ENCODE results near the gene TMEM132A. TPM values are rescaled to one million over a fixed set of nuclear protein-coding genes. Genes with fewer than 3 reads are reported as not detected.

Gene TMEM132A
- total and polyA plus RNA-seq, 10 of the 15 experiments (the other 5 are each of a cell fraction or from before 2014, with no cell fraction given) = 0.16 to 25.0 (median 4.3) TPM

- peak; percentile 65 to 81; a peak in 3 of 4 replicates for TF ChIP-seq IKZF2 (IDR thresholded peaks at IDR 0.05)
- TF ChIP-seq NR2F1 (conservative IDR thresholded peaks at IDR 0.05) = no peak
- TF ChIP-seq ZNF384 (IDR thresholded peaks at IDR 0.05; ENCODE audit: borderline replicate concordance, low read depth, low read length) = no peak
- no peak for TF ChIP-seq CBX3 (IDR thresholded peaks at IDR 0.05; ENCODE audit: borderline replicate concordance, low read depth)
- TF ChIP-seq PAX5 (IDR thresholded peaks at IDR 0.05; ENCODE audit: borderline replicate concordance, low read depth, low read length) = no peak
- TF ChIP-seq STAT3 (IDR thresholded peaks at IDR 0.05; ENCODE audit: low read depth, low read length) = no peak
- TF ChIP-seq ESRRA (IDR thresholded peaks at IDR 0.05; ENCODE audit: low read length) = no peak
- TF ChIP-seq POU2F2 (IDR thresholded peaks at IDR 0.05; ENCODE audit: borderline replicate concordance, low read depth, low read length) = peak; percentile 35; the same call in 1 of the 3 replicates
- no peak for TF ChIP-seq CHD2 (IDR thresholded peaks at IDR 0.05; ENCODE audit: borderline replicate concordance, low read depth, low read length)
- TF ChIP-seq POLR2AphosphoS5 (IDR thresholded peaks at IDR 0.05; ENCODE audit: low read length) = peak; percentile 42; the same call in 1 of the 2 replicates
- no peak for TF ChIP-seq SRF (IDR thresholded peaks at IDR 0.05; ENCODE audit: low read depth in 2 of 2, low read length in 2 of 2)
- TF ChIP-seq ASH2L (IDR thresholded peaks at IDR 0.05; ENCODE audit: borderline replicate concordance, low read depth) = no peak
- TF ChIP-seq, protein P1, sequence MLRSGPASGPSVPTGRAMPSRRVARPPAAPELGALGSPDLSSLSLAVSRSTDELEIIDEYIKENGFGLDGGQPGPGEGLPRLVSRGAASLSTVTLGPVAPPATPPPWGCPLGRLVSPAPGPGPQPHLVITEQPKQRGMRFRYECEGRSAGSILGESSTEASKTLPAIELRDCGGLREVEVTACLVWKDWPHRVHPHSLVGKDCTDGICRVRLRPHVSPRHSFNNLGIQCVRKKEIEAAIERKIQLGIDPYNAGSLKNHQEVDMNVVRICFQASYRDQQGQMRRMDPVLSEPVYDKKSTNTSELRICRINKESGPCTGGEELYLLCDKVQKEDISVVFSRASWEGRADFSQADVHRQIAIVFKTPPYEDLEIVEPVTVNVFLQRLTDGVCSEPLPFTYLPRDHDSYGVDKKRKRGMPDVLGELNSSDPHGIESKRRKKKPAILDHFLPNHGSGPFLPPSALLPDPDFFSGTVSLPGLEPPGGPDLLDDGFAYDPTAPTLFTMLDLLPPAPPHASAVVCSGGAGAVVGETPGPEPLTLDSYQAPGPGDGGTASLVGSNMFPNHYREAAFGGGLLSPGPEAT (IDR thresholded peaks at IDR 0.05; ENCODE audit: low read depth) = peak; percentile 61
- TF ChIP-seq, protein P2, sequence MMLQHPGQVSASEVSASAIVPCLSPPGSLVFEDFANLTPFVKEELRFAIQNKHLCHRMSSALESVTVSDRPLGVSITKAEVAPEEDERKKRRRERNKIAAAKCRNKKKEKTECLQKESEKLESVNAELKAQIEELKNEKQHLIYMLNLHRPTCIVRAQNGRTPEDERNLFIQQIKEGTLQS (IDR thresholded peaks at IDR 0.05; ENCODE audit: borderline replicate concordance, extremely low read depth, low read depth, low read length) = no peak
- TF ChIP-seq SMC3 (IDR thresholded peaks at IDR 0.05; ENCODE audit: borderline replicate concordance, low read length) = peak; percentile 85
- no peak for TF ChIP-seq MXI1 (IDR thresholded peaks at IDR 0.05; ENCODE audit: low read depth, low read length)
- TF ChIP-seq REST (IDR thresholded peaks at IDR 0.05; ENCODE audit: low read depth, low read length) = no peak
- TF ChIP-seq SUZ12 (IDR thresholded peaks at IDR 0.05; ENCODE audit: unreplicated experiment) = no peak
- TF ChIP-seq ZZZ3 (IDR thresholded peaks at IDR 0.05; ENCODE audit: control insufficient read depth, insufficient read length, low read depth) = no peak
- peak; percentile 69 for TF ChIP-seq IKZF1 (conservative IDR thresholded peaks at IDR 0.05)
- TF ChIP-seq, protein P3, sequence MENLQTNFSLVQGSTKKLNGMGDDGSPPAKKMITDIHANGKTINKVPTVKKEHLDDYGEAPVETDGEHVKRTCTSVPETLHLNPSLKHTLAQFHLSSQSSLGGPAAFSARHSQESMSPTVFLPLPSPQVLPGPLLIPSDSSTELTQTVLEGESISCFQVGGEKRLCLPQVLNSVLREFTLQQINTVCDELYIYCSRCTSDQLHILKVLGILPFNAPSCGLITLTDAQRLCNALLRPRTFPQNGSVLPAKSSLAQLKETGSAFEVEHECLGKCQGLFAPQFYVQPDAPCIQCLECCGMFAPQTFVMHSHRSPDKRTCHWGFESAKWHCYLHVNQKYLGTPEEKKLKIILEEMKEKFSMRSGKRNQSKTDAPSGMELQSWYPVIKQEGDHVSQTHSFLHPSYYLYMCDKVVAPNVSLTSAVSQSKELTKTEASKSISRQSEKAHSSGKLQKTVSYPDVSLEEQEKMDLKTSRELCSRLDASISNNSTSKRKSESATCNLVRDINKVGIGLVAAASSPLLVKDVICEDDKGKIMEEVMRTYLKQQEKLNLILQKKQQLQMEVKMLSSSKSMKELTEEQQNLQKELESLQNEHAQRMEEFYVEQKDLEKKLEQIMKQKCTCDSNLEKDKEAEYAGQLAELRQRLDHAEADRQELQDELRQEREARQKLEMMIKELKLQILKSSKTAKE (IDR thresholded peaks at IDR 0.05; ENCODE audit: low read depth, poor library complexity, severe bottlenecking) = no peak
- no peak for TF ChIP-seq TARDBP (IDR thresholded peaks at IDR 0.05; ENCODE audit: borderline replicate concordance)
- TF ChIP-seq NFYA (IDR thresholded peaks at IDR 0.05; ENCODE audit: borderline replicate concordance, low read depth, low read length) = no peak
These were observed 25.0 kb upstream of the TMEM132A start (continued) for GRCh38 chr11:60899046-60899936.
